Keratinocyte (primary cell): ENCODE measurements around the gene IVNS1ABP. TPM values are rescaled to one million over a fixed set of nuclear protein-coding genes. Genes with fewer than 3 reads are reported as not detected.

ENCODE experiments used
- DNase-seq: peaks from one replicate; pipeline ENCODE4 v3.0.0-alpha.2; 2011; ENCODE audit warnings: low read depth, missing footprints, low spot score
- FAIRE-seq: peaks from 2 replicates; lab custom pipeline; 2011; peaks lifted over from hg19 to GRCh38; lab: Jason Lieb, UNC
- H2AFZ ChIP-seq: 2 replicates; pipeline ENCODE4 v1.6.0; 2012; ENCODE audit warnings: low read length, control low read depth, inconsistent platforms; ENCODE audit not compliant: control insufficient read depth
- H3K27ac ChIP-seq: 2 replicates; pipeline ENCODE4 v1.5.1; 2011; ENCODE audit warnings: low read length; ENCODE audit not compliant: control insufficient read depth, insufficient read depth
- H3K27me3 ChIP-seq: 3 replicates; pipeline ENCODE4 v1.6.0; 2011; ENCODE audit warnings: low read length; ENCODE audit not compliant: control insufficient read depth, insufficient read depth; ENCODE audit errors: extremely low read depth
- H3K36me3 ChIP-seq, 2 experiments: 2 replicates in 1 of 2; 3 replicates in 1 of 2; pipeline ENCODE4 v1.5.1; 2011; ENCODE audit warnings: low read length in 2 of 2, mild to moderate bottlenecking in 1 of 2; ENCODE audit not compliant: control insufficient read depth in 2 of 2, insufficient read depth in 2 of 2; ENCODE audit errors: extremely low read depth in 1 of 2
- H3K4me1 ChIP-seq: 3 replicates; pipeline ENCODE4 v1.5.1; 2011; ENCODE audit warnings: low read length; ENCODE audit not compliant: control insufficient read depth, insufficient read depth; ENCODE audit errors: extremely low read depth
- H3K4me2 ChIP-seq: 3 replicates; pipeline ENCODE4 v1.6.0; 2011; ENCODE audit warnings: low read depth, low read length; ENCODE audit not compliant: control insufficient read depth, insufficient read depth; ENCODE audit errors: extremely low read depth
- H3K4me3 ChIP-seq, 3 experiments: fragments of 200-600 bp in 1 of 3; sonication (generic) in 1 of 3; 2 replicates in 2 of 3; 3 replicates in 1 of 3; pipeline ENCODE4 v1.5.1; 2011 to 2016; ENCODE audit warnings: low read length in 3 of 3, mild to moderate bottlenecking in 3 of 3, control low read depth in 2 of 3, inconsistent platforms in 1 of 3, low read depth in 1 of 3, mixed read lengths in 1 of 3, mixed run types in 1 of 3, moderate library complexity in 1 of 3; ENCODE audit not compliant: control insufficient read depth in 2 of 3, insufficient read depth in 2 of 3; ENCODE audit errors: extremely low read depth in 1 of 3
- H3K79me2 ChIP-seq: 2 replicates; pipeline ENCODE4 v1.6.0; 2012; ENCODE audit warnings: low read length; ENCODE audit not compliant: control insufficient read depth, insufficient read depth
- H3K9ac ChIP-seq: 3 replicates; pipeline ENCODE4 v1.6.0; 2011; ENCODE audit warnings: low read length; ENCODE audit not compliant: control insufficient read depth, insufficient read depth; ENCODE audit errors: extremely low read depth
- H3K9me1 ChIP-seq: 3 replicates; pipeline ENCODE4 v1.6.0; 2011; ENCODE audit warnings: low read length; ENCODE audit not compliant: control insufficient read depth, insufficient read depth; ENCODE audit errors: extremely low read depth
- H3K9me3 ChIP-seq: 2 replicates; pipeline ENCODE4 v1.5.1; 2012; ENCODE audit warnings: low read depth, low read length; ENCODE audit not compliant: control insufficient read depth
- H4K20me1 ChIP-seq: 3 replicates; pipeline ENCODE4 v1.6.0; 2011; ENCODE audit warnings: low read length; ENCODE audit not compliant: control insufficient read depth, insufficient read depth; ENCODE audit errors: extremely low read depth
- EZH2 ChIP-seq: IDR thresholded peaks from one replicate; pipeline ENCODE4 v1.6.1; 2012; ENCODE audit warnings: inconsistent platforms, mild to moderate bottlenecking, low read length, moderate library complexity
- dilution Hi-C: fragments of 300-500 bp; cut with MboI; formaldehyde crosslinking; loops from one replicate; pipeline ENCODE4 v1.7.0; 2020; ENCODE audit warnings: low sequenced_read_pairs; ENCODE audit not compliant: extremely low pct_ligation_motif_present
- polyA plus RNA-seq, 5 experiments: library from polyadenylated mRNA; depleted of rRNA in 3 of 5; stranded (reverse) in 3 of 5; stranded (forward) in 1 of 5; unstranded in 1 of 5; fragments of >200 nt; gene quantifications; 1 replicate in 1 of 5; 2 replicates in 3 of 5; 3 replicates in 1 of 5; pipeline versions ENCODE4 v1.2.1 to v1.2.3, GENCODE V29; 2011 to 2012; ENCODE audit warnings: missing spikeins in 2 of 5, low read depth in 1 of 5, low replicate concordance in 1 of 5
- TF ChIP-seq, protein P1 (sequence below), 3 experiments: IDR thresholded peaks in 1 of 3; conservative IDR thresholded peaks in 1 of 3; optimal IDR thresholded peaks in 1 of 3; 2 replicates in 2 of 3; 3 replicates in 1 of 3; pipeline versions ENCODE3 to v1.5.1; 2011; ENCODE audit warnings: low read length in 3 of 3, mild to moderate bottlenecking in 3 of 3, moderate library complexity in 2 of 3, control low read depth in 1 of 3, inconsistent platforms in 1 of 3; ENCODE audit not compliant: insufficient read depth in 2 of 3; ENCODE audit errors: extremely low read depth in 1 of 3

IVNS1ABP gene
- polyA plus RNA-seq, 1 donor (not counting 4 experiments of a cell fraction or from before 2014, with no cell fraction given) = 162 TPM

DNA sequence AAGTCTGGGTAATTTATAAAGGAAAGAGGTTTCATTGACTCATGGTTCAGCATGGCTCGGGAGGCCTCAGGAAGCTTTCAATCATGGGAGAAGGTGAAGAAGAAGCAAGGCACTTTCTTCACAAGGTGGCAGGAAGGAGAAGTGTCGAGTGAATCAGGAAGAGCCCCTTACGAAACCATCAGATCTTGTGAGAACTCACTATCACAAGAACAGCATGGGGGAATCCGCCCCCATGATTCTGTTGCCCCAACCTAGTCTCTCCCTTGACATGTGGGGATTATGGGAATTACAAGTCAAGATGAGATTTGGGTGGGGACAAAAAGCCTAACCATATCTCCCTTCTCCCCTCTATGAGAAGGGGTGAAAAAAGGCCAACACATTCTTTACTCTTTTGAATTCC, 11.2 kb upstream of the IVNS1ABP start:
- Histone ChIP-seq H3K4me3 (no peak overlapping the region), H3K9ac (no peak overlapping the region), H3K27ac (no peak overlapping the region), H3K4me1 (no peaks in the 10 kb centered on the region), H3K27me3 (no peaks in the 10 kb centered on the region), H4K20me1 (no peaks in the 10 kb centered on the region), H3K9me1 (no peaks in the 10 kb centered on the region), H3K36me3 (no peaks in the 10 kb centered on the region), H3K9me3 (no peaks in the 10 kb centered on the region), H2AFZ (no peak overlapping the region), H3K4me2 (no peak overlapping the region), H3K79me2 (no peaks in the 10 kb centered on the region)
- no peak for DNase-seq
- dilution Hi-C loops = no loop called here
- no peak for TF ChIP-seq EZH2
- TF ChIP-seq, protein P1, sequence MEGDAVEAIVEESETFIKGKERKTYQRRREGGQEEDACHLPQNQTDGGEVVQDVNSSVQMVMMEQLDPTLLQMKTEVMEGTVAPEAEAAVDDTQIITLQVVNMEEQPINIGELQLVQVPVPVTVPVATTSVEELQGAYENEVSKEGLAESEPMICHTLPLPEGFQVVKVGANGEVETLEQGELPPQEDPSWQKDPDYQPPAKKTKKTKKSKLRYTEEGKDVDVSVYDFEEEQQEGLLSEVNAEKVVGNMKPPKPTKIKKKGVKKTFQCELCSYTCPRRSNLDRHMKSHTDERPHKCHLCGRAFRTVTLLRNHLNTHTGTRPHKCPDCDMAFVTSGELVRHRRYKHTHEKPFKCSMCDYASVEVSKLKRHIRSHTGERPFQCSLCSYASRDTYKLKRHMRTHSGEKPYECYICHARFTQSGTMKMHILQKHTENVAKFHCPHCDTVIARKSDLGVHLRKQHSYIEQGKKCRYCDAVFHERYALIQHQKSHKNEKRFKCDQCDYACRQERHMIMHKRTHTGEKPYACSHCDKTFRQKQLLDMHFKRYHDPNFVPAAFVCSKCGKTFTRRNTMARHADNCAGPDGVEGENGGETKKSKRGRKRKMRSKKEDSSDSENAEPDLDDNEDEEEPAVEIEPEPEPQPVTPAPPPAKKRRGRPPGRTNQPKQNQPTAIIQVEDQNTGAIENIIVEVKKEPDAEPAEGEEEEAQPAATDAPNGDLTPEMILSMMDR (optimal IDR thresholded peaks at IDR 0.05 in 1 of 3, IDR thresholded peaks at IDR 0.05 in 1 of 3, conservative IDR thresholded peaks at IDR 0.05 in 1 of 3; ENCODE audit: extremely low read depth in 1 of 3, insufficient read depth in 2 of 3, low read length in 3 of 3) = no peak
- FAIRE-seq = no peak

DNA sequence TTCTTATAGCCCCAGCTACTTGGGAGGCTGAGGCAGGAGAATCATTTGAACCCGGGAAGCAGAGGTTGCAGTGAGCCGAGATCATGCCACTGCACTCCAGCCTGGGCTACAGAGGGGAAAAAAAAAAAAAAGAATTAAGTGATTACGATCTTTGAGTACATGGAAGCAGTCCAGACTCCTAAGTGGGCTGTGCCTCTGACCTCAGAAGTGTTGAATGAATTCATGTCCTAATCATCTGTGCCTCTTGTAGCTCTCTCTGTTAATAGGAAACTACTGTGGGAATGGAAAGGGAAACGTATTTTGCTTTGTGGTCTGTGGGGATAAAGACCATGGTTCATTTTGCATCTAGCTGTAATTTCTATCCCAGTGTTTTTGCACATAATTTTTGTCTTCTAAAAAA, 8.4 kb upstream of the IVNS1ABP start:
- Histone ChIP-seq H3K27me3 (no peaks in the 10 kb centered on the region), H3K4me1 (no peaks in the 10 kb centered on the region), H4K20me1 (no peaks in the 10 kb centered on the region), H3K9ac (no peak overlapping the region), H3K27ac (no peak overlapping the region), H3K36me3 (no peaks in the 10 kb centered on the region), H3K9me3 (no peaks in the 10 kb centered on the region), H3K9me1 (no peaks in the 10 kb centered on the region), H2AFZ (no peak overlapping the region), H3K4me3 (no peak overlapping the region), H3K79me2 (no peaks in the 10 kb centered on the region), H3K4me2 (no peak overlapping the region)
- FAIRE-seq (no peak), DNase-seq (no peak)
- TF ChIP-seq, protein P1 (optimal IDR thresholded peaks at IDR 0.05 in 1 of 3, IDR thresholded peaks at IDR 0.05 in 1 of 3, conservative IDR thresholded peaks at IDR 0.05 in 1 of 3; ENCODE audit: extremely low read depth in 1 of 3, insufficient read depth in 2 of 3, low read length in 3 of 3) = no peak
- no peak for TF ChIP-seq EZH2
- dilution Hi-C loops = no loop called here
